Activated T-helper 1 cell treated with anti-CD3 and anti-CD28 coated beads, Interleukin-12 subunit alpha, Interleukin-12 subunit beta, Interleukin-2, Interleukin-4 antibody, amounts not matched to agents 30 ng/mL and 10 ng/mL and 1 ng/mL, durations not matched to agents 14 hours and 24 hours and 36 hours (primary cell): ENCODE data around the gene DSCAML1. TPM values are rescaled to one million over a fixed set of nuclear protein-coding genes. Genes with fewer than 3 reads are reported as not detected.

ENCODE experiments used
- DNase-seq: peaks from one replicate; pipeline ENCODE4 v3.0.0; 2021; ENCODE audit warnings: low spot score
- H3K27ac Mint-ChIP-seq: one replicate; pipeline ENCODE4 v1.8.0; 2021; ENCODE audit warnings: mild to moderate bottlenecking, mixed read lengths
- H3K27me3 Mint-ChIP-seq: one replicate; pipeline ENCODE4 v1.8.0; 2022; ENCODE audit warnings: mild to moderate bottlenecking, moderate library complexity, mixed read lengths; ENCODE audit not compliant: insufficient read depth
- H3K36me3 Mint-ChIP-seq: one replicate; pipeline ENCODE4 v1.8.0; 2021; ENCODE audit warnings: low read depth, mixed read lengths
- H3K4me1 Mint-ChIP-seq: one replicate; pipeline ENCODE4 v1.8.0; 2021; ENCODE audit warnings: low read depth, mixed read lengths
- H3K4me3 Mint-ChIP-seq: one replicate; pipeline ENCODE4 v1.8.0; 2021; ENCODE audit warnings: mild to moderate bottlenecking, moderate library complexity, mixed read lengths
- H3K9me3 Mint-ChIP-seq: one replicate; pipeline ENCODE4 v1.8.0; 2021; ENCODE audit warnings: mixed read lengths
- intact Hi-C: fragments of 100-400 bp; cut with micrococcal nuclease; formaldehyde crosslinking; loops from one replicate; pipeline ENCODE4 v1.15.1; 2024
- total RNA-seq: library from RNA; stranded (reverse); gene quantifications from 2 replicates; pipeline ENCODE4 v1.2.3, GENCODE V29; 2022

DSCAML1 gene
- total RNA-seq, 1 donor from 2014 or later = not detected

DNA sequence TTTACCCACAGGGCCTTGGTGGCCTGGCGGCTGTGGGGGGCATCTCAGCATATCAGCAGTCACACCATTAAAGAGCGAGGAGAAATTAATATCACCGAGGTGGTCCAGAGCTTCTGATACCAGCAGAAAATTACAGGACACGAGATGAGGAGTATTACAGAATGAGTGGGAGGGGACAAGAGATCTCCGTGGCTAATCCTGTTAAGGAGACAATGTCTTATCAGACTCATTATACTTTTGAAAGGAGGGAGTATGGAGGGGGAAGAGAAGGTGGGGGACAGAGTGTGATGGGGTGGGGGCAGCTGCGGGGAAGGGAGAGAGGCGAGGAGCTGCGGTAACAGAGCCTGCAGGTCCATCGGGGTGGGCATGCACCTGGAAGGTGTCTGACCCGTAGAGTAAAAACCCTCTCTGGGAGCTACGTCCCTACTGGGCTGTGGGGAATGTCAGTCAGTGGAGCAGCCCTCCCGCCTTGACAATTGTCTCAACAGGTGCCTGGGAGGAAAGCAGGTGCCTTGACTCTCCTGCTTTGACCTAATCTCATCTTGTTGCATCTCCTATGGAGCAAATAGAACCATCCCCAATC, 245.2 kb downstream of the DSCAML1 start:
- intact Hi-C loops = no loop called here
- Mint-ChIP-seq H3K36me3 (no peaks in the 10 kb centered on the region), H3K27ac (no peak overlapping the region), H3K4me3 (no peak overlapping the region), H3K4me1 (no peaks in the 10 kb centered on the region), H3K27me3 (peaks cover 2% of the 10 kb centered on the region), H3K9me3 (no peaks in the 10 kb centered on the region)
- DNase-seq = no peak

DNA sequence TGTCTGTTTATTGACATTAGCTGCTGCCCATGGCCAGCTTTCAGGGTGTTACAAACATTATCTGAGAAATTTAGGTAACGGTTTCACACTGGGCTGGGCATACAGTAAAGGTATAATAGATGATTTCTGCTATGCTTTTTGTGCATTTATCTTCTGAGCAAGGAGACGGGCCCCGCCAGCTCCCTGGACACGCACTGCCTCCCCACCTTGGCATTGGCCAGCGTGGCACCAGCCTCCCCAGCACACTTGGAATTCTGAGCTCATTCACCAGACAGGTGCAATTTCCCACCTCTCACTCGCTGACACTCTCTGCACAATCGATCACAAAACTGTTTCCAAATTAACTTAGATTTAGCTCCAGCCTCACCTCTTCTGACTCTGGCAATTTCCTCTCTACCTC, 246.6 kb downstream of the DSCAML1 start:
- intact Hi-C loops = no loop called here
- no peak overlapping the region for H3K27ac Mint-ChIP-seq
- no peak overlapping the region for H3K4me3 Mint-ChIP-seq
- no peaks in the 10 kb centered on the region for H3K9me3 Mint-ChIP-seq
- peaks cover 2% of the 10 kb centered on the region for H3K27me3 Mint-ChIP-seq
- H3K36me3 Mint-ChIP-seq = no peaks in the 10 kb centered on the region
- no peaks in the 10 kb centered on the region for H3K4me1 Mint-ChIP-seq
- no peak for DNase-seq

DNA sequence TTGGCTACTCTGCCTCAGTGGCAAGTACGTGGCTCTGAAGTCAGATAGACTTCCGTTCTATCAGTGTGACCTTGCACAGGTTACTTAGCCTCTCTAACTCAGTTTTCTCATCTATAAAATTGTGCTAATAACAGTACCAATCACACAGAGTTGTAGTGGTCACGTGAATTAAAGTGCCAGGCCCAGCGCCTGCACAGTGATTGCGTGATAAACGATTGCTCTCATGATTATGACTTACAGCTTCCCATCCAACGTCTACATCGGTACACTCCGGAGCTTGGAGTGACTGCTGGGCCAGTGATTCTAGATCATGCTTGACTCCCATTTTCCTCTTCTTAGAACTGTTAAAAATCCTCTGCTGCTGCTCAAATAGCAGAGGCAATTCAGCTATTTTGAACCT, 247.6 kb downstream of the DSCAML1 start:
- DNase-seq = no peak
- Mint-ChIP-seq H3K9me3 (no peaks in the 10 kb centered on the region), H3K27me3 (peaks cover 2% of the 10 kb centered on the region), H3K4me3 (no peak overlapping the region), H3K36me3 (no peaks in the 10 kb centered on the region), H3K27ac (no peak overlapping the region), H3K4me1 (no peaks in the 10 kb centered on the region)
- intact Hi-C loops = no loop called here

DNA sequence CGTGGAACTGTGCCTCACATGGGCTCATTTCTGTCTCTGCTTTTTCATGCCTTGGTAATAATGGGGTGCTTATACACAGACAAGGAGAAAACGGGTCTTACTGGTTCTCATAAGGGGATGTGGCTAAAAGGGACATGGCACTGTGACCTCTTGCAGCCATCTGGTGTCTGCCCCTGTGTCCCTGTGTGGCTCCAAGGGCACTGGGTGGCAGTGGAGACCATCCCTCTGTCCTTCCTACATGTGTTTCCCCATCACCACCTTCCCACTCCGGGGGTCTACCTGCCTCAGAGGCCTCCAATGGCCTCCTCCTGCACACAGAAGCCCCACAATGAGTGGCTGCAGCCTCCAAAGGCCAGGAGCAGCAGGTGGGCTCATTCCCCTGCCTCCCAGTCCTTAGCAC, 248.1 kb downstream of the DSCAML1 start:
- DNase-seq = no peak
- Mint-ChIP-seq H3K4me3 (no peak overlapping the region), H3K27me3 (peaks cover 2% of the 10 kb centered on the region), H3K36me3 (no peaks in the 10 kb centered on the region), H3K27ac (no peak overlapping the region), H3K9me3 (no peaks in the 10 kb centered on the region), H3K4me1 (no peaks in the 10 kb centered on the region)
- intact Hi-C loops = no loop called here

DNA sequence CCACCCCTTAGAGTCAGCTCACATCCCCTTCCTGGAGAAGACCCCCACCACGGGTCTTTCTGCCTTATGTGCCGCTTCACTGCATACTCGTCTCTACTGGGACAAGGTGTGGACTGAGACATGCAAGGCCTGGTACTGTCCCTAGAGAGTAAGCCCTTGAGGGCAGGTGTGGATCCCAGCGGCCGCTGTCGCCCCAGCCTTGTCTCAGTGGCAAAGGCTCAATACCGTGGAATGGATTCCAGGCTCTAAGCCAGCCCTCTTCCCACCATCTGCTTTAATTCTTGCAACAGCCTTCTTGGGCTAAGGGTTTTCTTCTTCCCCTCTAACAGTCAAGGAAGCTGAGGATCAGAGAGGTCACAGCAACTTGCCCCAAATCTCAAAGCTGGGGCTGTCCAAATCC, 249.1 kb downstream of the DSCAML1 start:
- Mint-ChIP-seq H3K27ac (no peak overlapping the region), H3K4me1 (no peaks in the 10 kb centered on the region), H3K9me3 (no peaks in the 10 kb centered on the region), H3K27me3 (peaks cover 2% of the 10 kb centered on the region), H3K4me3 (no peak overlapping the region), H3K36me3 (no peaks in the 10 kb centered on the region)
- DNase-seq = no peak
- intact Hi-C loops = no loop called here

DNA sequence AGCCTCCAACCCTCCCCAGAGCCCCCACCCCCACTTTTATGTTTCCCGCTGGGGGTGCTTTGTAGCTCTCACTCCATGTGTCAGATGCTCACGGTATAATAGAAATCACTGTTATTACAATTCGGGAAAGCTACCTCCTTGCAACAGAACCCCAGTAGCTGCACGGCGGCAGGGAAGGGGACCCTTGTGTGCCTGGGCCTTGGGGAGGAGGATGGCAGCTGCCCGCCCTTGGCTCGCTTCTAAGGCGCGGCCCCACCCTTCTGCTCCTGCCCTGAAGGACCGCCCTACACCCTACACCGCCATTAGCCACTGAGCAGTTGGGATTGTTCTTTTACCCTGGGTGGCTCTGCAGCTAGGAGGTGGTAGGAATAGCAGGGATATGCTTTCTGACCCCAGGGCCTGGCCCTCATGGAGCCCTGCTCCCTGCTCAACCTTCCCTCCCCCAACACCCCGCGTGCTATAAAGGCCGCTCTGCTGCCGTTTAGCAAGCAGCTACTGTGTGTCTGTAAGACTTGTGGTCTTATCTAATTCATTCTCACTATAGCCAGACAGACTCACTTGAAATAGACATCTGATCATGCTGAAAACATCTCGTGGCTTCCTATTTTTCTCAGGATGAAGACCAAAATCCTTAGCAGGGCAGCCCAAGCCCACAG, 249.7 kb downstream of the DSCAML1 start:
- no peak overlapping the region for H3K4me3 Mint-ChIP-seq
- peaks cover 2% of the 10 kb centered on the region for H3K27me3 Mint-ChIP-seq
- no peaks in the 10 kb centered on the region for H3K4me1 Mint-ChIP-seq
- no peak for DNase-seq
- intact Hi-C loops = no loop called here
- H3K36me3 Mint-ChIP-seq = no peaks in the 10 kb centered on the region
- no peak overlapping the region for H3K27ac Mint-ChIP-seq
- no peaks in the 10 kb centered on the region for H3K9me3 Mint-ChIP-seq

DNA sequence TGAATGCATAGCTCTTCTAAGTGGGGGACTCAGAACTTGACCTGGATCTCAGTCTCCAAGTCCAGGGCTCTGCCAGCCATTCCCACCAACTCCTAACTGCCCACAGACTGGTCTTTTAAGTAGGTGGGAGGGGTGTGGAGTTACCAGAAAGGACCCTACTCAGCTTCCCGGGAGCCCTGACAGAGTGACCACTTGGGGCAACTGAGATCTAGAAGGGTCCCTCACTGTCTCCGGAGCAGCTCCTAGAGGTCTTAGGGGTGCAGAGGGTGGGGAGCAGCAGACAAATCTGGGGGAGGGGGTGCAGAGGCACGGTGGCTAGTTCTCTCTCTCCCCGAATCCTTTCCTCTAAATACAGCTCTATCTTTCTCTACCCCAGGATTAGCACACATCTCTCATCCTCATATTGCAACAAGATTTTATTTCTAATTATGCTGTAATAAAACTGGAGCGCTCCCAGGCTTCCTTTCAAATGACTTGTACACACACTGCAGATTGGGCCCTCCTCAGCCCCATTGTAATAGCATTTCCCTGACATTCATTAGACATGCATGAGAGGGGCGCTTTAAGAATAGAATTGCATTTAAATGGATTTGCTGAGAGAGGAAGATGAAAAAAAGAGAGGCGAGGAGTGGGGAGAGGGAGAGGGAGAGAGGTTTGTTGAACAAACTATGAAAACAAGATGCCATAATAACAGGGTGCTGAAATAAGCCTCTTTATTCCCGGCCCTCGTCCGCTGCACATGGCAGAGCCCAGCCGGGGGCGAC, 250.4 kb downstream of the DSCAML1 start:
- intact Hi-C loops = no loop called here
- Mint-ChIP-seq H3K36me3 (no peaks in the 10 kb centered on the region), H3K4me1 (no peaks in the 10 kb centered on the region), H3K27me3 (peaks cover 2% of the 10 kb centered on the region), H3K4me3 (no peak overlapping the region), H3K9me3 (no peaks in the 10 kb centered on the region), H3K27ac (no peak overlapping the region)
- DNase-seq = no peak

DNA sequence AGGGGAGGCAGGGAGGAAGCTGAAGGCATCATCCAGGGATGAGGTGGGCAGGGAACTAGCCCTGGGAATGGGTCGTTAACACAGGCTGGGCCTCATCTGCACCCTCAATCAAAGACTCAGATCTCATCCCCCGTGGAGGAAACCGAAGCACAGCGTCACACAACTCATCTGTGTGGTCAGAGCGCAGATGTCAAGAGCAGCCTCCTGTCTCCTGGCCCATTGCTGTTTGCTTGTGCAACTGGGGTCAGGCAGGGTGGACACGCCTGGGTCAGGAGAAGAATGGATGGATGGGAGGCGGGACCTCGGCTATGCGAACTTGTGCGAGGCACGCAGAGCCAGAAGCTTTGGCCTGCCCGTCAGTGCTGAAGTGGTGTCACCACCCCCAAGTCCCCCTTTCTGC, 251.3 kb downstream of the DSCAML1 start:
- peaks cover 2% of the 10 kb centered on the region for H3K27me3 Mint-ChIP-seq
- no peaks in the 10 kb centered on the region for H3K9me3 Mint-ChIP-seq
- intact Hi-C loops = no loop called here
- no peak for DNase-seq
- no peak overlapping the region for H3K27ac Mint-ChIP-seq
- H3K36me3 Mint-ChIP-seq = no peaks in the 10 kb centered on the region
- H3K4me1 Mint-ChIP-seq = no peaks in the 10 kb centered on the region
- H3K4me3 Mint-ChIP-seq = no peak overlapping the region

DNA sequence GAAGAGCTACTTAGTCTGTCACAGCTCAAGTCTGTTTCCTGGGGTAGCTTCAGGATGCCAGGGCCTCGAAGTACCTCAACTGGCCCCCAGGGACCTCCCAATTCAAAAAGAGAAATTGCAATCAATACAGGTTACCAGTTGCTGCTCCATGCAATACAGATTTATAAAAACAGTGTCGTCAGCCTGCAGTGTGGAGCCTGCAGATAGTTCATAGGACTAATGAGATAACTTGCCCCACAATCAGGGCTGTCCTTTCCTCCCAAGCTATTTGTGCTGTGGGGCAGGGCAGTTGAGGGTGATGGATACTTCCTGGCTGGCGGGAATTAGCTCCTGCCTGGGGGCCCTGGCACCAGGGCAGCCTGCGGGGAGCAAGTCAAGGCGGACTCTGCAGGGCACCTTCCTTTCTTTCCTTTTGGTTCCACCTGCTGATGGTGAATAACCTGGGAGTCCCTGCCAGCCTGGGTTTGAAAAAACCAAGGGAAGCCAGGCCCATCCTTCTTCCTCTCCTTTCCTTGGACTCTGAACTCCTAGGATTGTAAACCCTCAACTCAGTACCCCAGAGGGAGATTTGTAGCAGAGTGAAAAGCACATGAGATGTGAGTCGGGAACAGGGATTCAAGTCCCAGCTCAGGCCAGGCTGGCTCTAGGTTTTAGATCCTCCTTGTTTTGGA, 252.8 kb downstream of the DSCAML1 start:
- DNase-seq = no peak
- H3K27ac Mint-ChIP-seq = no peak overlapping the region
- intact Hi-C loops = no loop called here
- H3K9me3 Mint-ChIP-seq = no peaks in the 10 kb centered on the region
- no peak overlapping the region for H3K4me3 Mint-ChIP-seq
- H3K36me3 Mint-ChIP-seq = no peaks in the 10 kb centered on the region
- H3K27me3 Mint-ChIP-seq = peaks cover 2% of the 10 kb centered on the region
- no peaks in the 10 kb centered on the region for H3K4me1 Mint-ChIP-seq

DNA sequence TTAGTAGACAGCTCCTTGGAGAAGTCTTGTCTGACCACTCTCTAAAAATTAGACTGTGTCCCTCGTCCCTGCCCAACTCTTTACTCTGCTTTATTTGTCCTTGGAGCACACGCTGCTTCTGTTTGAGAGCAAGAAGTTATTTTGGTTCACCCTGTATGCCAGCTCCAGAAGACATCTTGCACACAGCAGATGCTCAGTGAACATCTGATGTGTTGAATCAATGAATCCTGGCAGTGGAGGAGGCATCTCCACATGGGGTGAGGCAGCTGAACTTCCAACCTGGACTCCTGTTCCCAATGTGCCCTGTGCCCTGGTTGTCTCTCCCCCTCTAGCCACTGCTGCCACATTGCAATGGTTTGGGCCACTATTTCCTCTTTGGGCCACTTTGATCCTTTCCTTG, 255.8 kb downstream of the DSCAML1 start:
- H3K4me1 Mint-ChIP-seq = no peaks in the 10 kb centered on the region
- H3K9me3 Mint-ChIP-seq = no peaks in the 10 kb centered on the region
- H3K4me3 Mint-ChIP-seq = no peak overlapping the region

DNA sequence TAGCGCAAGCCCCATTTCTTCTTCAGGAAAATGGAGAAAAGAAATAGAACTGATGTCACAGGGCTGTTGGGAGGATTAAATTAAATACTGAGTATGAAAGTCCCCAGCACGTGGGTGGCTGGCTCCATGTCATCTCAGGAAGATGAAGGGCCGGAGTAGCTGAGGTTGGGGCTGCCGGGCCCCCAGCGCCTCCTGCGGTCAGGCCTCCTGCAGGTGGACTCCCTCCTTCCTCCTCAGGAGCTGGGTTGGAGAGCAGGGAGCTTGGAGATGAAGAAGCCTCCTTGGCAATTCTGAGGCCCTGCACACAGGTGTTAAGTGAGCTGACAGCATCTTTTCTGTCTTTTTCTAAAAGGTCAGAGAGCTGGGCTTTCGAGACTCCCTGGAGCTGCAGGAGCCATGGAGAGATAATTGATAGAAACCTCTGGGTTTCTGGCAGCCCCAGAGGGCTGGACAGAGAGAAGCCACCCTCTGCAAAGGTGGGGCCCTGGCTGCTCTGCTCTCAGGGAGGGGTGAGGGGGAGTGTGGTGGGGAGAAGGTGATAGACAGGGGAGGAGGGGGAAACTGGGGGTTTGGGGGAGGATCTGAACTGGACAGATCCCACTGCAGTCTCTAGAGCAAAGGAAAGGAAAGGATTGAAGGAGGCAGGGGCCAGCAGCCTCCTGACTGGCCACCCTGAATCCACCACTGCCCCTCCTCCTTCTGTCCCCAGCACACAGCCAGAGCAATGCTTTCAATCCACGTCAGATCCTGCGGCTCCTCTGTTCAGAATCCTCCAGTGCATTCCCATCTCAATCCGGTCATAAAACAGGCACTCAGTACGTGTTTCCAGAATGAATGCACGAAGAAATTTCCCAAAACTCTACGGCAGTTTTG, 258.5 kb downstream of the DSCAML1 start:
- no peaks in the 10 kb centered on the region for H3K4me1 Mint-ChIP-seq
- no peak overlapping the region for H3K27ac Mint-ChIP-seq
- intact Hi-C loops = no loop called here
- H3K27me3 Mint-ChIP-seq = no peaks in the 10 kb centered on the region
- DNase-seq = no peak
- no peaks in the 10 kb centered on the region for H3K36me3 Mint-ChIP-seq
- H3K9me3 Mint-ChIP-seq = no peaks in the 10 kb centered on the region
- H3K4me3 Mint-ChIP-seq = no peak overlapping the region

More for the DNA sequence above, 255.8 kb downstream of the DSCAML1 start:
- intact Hi-C loops = no loop called here
- H3K36me3 Mint-ChIP-seq = no peaks in the 10 kb centered on the region
- H3K27me3 Mint-ChIP-seq = no peaks in the 10 kb centered on the region
- H3K27ac Mint-ChIP-seq = no peak overlapping the region
- no peak for DNase-seq

DNA sequence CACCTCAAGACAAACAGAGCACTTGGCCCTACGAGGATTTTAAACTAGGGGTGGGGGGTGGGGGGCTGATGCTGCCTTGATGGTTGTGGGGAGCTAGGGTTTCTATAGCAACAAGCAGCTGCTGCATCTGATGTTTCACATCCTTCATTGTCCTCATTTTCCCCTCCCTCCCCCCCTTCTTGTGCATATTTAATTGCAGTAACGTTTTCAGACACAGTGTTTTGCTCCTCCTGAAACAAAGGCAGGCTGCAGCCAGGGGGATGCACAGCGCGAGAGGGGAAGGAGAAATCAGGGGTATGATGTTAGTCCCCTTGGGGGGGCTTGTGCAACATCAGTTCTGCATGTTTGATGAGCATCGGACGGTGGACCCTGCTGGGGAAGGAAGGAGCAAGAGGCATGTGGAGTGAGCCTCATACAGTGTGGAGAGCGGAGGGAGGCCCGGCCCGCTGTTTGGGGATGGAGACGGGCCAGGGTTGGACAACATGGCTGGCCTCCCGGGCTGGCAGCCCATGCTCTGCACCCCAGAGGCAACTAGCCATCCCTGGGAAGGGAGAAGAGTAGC, 261.1 kb downstream of the DSCAML1 start:
- Mint-ChIP-seq H3K4me1 (no peaks in the 10 kb centered on the region), H3K4me3 (no peak overlapping the region)
- intact Hi-C loops = no loop called here

More for the DNA sequence above, 261.1 kb downstream of the DSCAML1 start:
- no peaks in the 10 kb centered on the region for H3K9me3 Mint-ChIP-seq
- H3K36me3 Mint-ChIP-seq = no peaks in the 10 kb centered on the region
- H3K27me3 Mint-ChIP-seq = peaks cover 3% of the 10 kb centered on the region
- DNase-seq = no peak
- H3K27ac Mint-ChIP-seq = no peak overlapping the region
